Mesenchymal stem cell (in vitro differentiated cells and primary cell): ENCODE results near the gene LHFPL5.

Experiments
- DNase-seq: peaks from one replicate; pipeline ENCODE4 v3.0.0-alpha.2; 2013
- H2AFZ ChIP-seq: one replicate; pipeline ENCODE4 v1.6.1; 2013; ENCODE audit warnings: low read depth, mild to moderate bottlenecking, control low read depth, inconsistent platforms, low read length, moderate library complexity
- H2AK5ac ChIP-seq: 2 replicates; pipeline ENCODE4 v1.6.1; 2013; ENCODE audit warnings: low read length, moderate library complexity, mild to moderate bottlenecking, inconsistent platforms; ENCODE audit not compliant: severe bottlenecking
- H2BK120ac ChIP-seq: one replicate; pipeline ENCODE4 v1.6.1; 2013; ENCODE audit warnings: low read depth, mild to moderate bottlenecking, inconsistent platforms, low read length, moderate library complexity
- H2BK12ac ChIP-seq, 2 experiments: one replicate each; pipeline ENCODE4 v1.6.1; 2013; ENCODE audit warnings: inconsistent platforms in 2 of 2, low read length in 2 of 2, mild to moderate bottlenecking in 2 of 2, moderate library complexity in 2 of 2, control low read depth in 1 of 2
- H2BK15ac ChIP-seq: one replicate; pipeline ENCODE4 v1.6.1; 2013; ENCODE audit warnings: mild to moderate bottlenecking, low read depth, inconsistent platforms; ENCODE audit not compliant: poor library complexity, severe bottlenecking
- H2BK5ac ChIP-seq: 2 replicates; pipeline ENCODE4 v1.6.1; 2013; ENCODE audit warnings: low read depth, mild to moderate bottlenecking, low read length, control low read depth, inconsistent platforms; ENCODE audit not compliant: poor library complexity, severe bottlenecking
- H3K14ac ChIP-seq, 2 experiments: one replicate each; pipeline ENCODE4 v1.6.1; 2013; ENCODE audit warnings: inconsistent platforms in 2 of 2, low read length in 2 of 2, control low read depth in 1 of 2, mild to moderate bottlenecking in 1 of 2, moderate library complexity in 1 of 2
- H3K18ac ChIP-seq, 2 experiments: one replicate each; pipeline ENCODE4 v1.6.1; 2013; ENCODE audit warnings: inconsistent platforms in 2 of 2, low read length in 2 of 2, control low read depth in 1 of 2, low read depth in 1 of 2, mild to moderate bottlenecking in 1 of 2
- H3K23ac ChIP-seq, 2 experiments: one replicate each; pipeline ENCODE4 v1.6.1; 2013; ENCODE audit warnings: inconsistent platforms in 2 of 2, low read length in 2 of 2, mild to moderate bottlenecking in 2 of 2, moderate library complexity in 2 of 2, control low read depth in 1 of 2
- H3K27ac ChIP-seq: 2 replicates; pipeline ENCODE4 v1.5.1; 2013; ENCODE audit warnings: mild to moderate bottlenecking, moderate library complexity, low read length, control low read depth, inconsistent platforms; ENCODE audit not compliant: poor library complexity, severe bottlenecking
- H3K27me3 ChIP-seq, 2 experiments: 2 replicates each; pipeline versions ENCODE4 v1.6.1 to v1.7.0; 2013; ENCODE audit warnings: low read length in 2 of 2, mild to moderate bottlenecking in 2 of 2, moderate library complexity in 2 of 2, control low read depth in 1 of 2, inconsistent platforms in 1 of 2; ENCODE audit not compliant: control insufficient read depth in 1 of 2, insufficient read depth in 1 of 2
- H3K36me3 ChIP-seq, 2 experiments: 2 replicates each; pipeline versions ENCODE4 v1.6.1 to v1.7.0; 2013; ENCODE audit warnings: low read length in 2 of 2, control low read depth in 1 of 2, inconsistent platforms in 1 of 2, low read depth in 1 of 2, mild to moderate bottlenecking in 1 of 2; ENCODE audit not compliant: insufficient read depth in 2 of 2, control insufficient read depth in 1 of 2
- H3K4ac ChIP-seq, 2 experiments: one replicate each; pipeline ENCODE4 v1.6.1; 2013; ENCODE audit warnings: inconsistent platforms in 2 of 2, low read length in 2 of 2, mild to moderate bottlenecking in 2 of 2, moderate library complexity in 2 of 2, control low read depth in 1 of 2, low read depth in 1 of 2
- H3K4me1 ChIP-seq: 2 replicates; pipeline ENCODE4 v1.6.1; 2013; ENCODE audit warnings: low read depth, low read length, control low read depth; ENCODE audit not compliant: control insufficient read depth, insufficient read depth
- H3K4me2 ChIP-seq: 2 replicates; pipeline ENCODE4 v1.6.1; 2013; ENCODE audit warnings: low read length, mild to moderate bottlenecking, inconsistent platforms; ENCODE audit not compliant: poor library complexity, severe bottlenecking
- H3K4me3 ChIP-seq, 2 experiments: 2 replicates each; pipeline versions ENCODE4 v1.5.1 to v1.7.0; 2013; ENCODE audit warnings: low read length in 2 of 2, mild to moderate bottlenecking in 2 of 2, control low read depth in 1 of 2, low read depth in 1 of 2; ENCODE audit not compliant: insufficient read depth in 1 of 2
- H3K79me1 ChIP-seq: replicated peaks from 2 replicates; pipeline ENCODE4 v1.6.1; 2013; ENCODE audit warnings: mild to moderate bottlenecking, control low read depth, low read length, inconsistent platforms; ENCODE audit not compliant: poor library complexity, severe bottlenecking
- H3K9ac ChIP-seq: 2 replicates; pipeline ENCODE4 v1.7.0; 2013; ENCODE audit warnings: mild to moderate bottlenecking, low read length, moderate library complexity
- H3K9me3 ChIP-seq: 2 replicates; pipeline ENCODE4 v1.7.0; 2013; ENCODE audit warnings: mild to moderate bottlenecking, low read length; ENCODE audit not compliant: control insufficient read depth
- H4K8ac ChIP-seq: one replicate; pipeline ENCODE4 v1.6.1; 2013; ENCODE audit warnings: inconsistent platforms, mild to moderate bottlenecking, low read length, moderate library complexity
- H4K91ac ChIP-seq: one replicate; pipeline ENCODE4 v1.6.1; 2013; ENCODE audit warnings: mild to moderate bottlenecking, low read length, inconsistent platforms
- WGBS: methylation state at CpG from one replicate; pipeline ENCODE4 v1.1.7; 2013; ENCODE audit warnings: mixed read lengths; 5-methylcytosine and 5-hydroxymethylcytosine counted together

The LHFPL5 gene

GRCh38 chr6:35776364-35777215, 28.6 kb upstream of the LHFPL5 start, which contains the start of gene CLPSL2:
TSS of gene CLPSL2 (plus strand) at chr6:35776598. CDS start at chr6:35776619, 21 bp downstream.
- no peak within 1 kb of the TSS for H4K8ac ChIP-seq
- peaks cover 29 to 76% of the 10 kb centered on the region in 2 experiments for H3K27me3 ChIP-seq
- no peak within 1 kb of the TSS for H2AK5ac ChIP-seq
- H2BK5ac ChIP-seq, result no peak within 1 kb of the TSS
- H3K23ac ChIP-seq, result no peak within 1 kb of the TSS
- H4K91ac ChIP-seq, result no peak within 1 kb of the TSS
- no peak within 1 kb of the TSS for H3K27ac ChIP-seq
- WGBS, result 3% methylated on average over 53 of the region's 56 CpGs
- H3K18ac ChIP-seq, result no peak within 1 kb of the TSS
- no peak for DNase-seq
- H3K79me1 ChIP-seq, result no peaks in the 10 kb centered on the region
- peak within 1 kb of the TSS; percentile 64 for H2AFZ ChIP-seq
- no peak within 1 kb of the TSS for H2BK12ac ChIP-seq
- H3K14ac ChIP-seq, result no peak within 1 kb of the TSS
- H3K4me1 ChIP-seq, result peaks cover 6% of the 10 kb centered on the region
- peak within 1 kb of the TSS; percentile 61 to 66 for H3K4me3 ChIP-seq
- H2BK15ac ChIP-seq, result no peak within 1 kb of the TSS
- no peak within 1 kb of the TSS for H3K9ac ChIP-seq
- peak within 1 kb of the TSS; percentile 95 for H3K4me2 ChIP-seq
- H2BK120ac ChIP-seq, result no peak within 1 kb of the TSS
- no peaks in the 10 kb centered on the region for H3K36me3 ChIP-seq
- H3K9me3 ChIP-seq, result no peaks in the 10 kb centered on the region
- no peak within 1 kb of the TSS for H3K4ac ChIP-seq

- H3K4me3 ChIP-seq, result no peak overlapping the region
- H3K36me3 ChIP-seq, result no peaks in the 10 kb centered on the region
- no peak overlapping the region for H3K4me2 ChIP-seq
- H3K18ac ChIP-seq, result no peak overlapping the region
- H3K9me3 ChIP-seq, result no peaks in the 10 kb centered on the region
- H4K91ac ChIP-seq, result no peak overlapping the region
- 93% methylated on average over 9 of the region's 10 CpGs for WGBS
- H3K9ac ChIP-seq, result no peak overlapping the region
- H3K27me3 ChIP-seq, result peaks cover 24 to 75% of the 10 kb centered on the region in 2 experiments
- H3K27ac ChIP-seq, result no peak overlapping the region
- no peak overlapping the region for H2AFZ ChIP-seq
- H3K79me1 ChIP-seq, result no peaks in the 10 kb centered on the region
- no peak overlapping the region for H3K4ac ChIP-seq
- peaks cover 6% of the 10 kb centered on the region for H3K4me1 ChIP-seq
- H2BK5ac ChIP-seq, result no peak overlapping the region
- no peak overlapping the region for H4K8ac ChIP-seq
- DNase-seq, result no peak
- no peak overlapping the region for H2AK5ac ChIP-seq
- no peak overlapping the region for H2BK120ac ChIP-seq
- H3K23ac ChIP-seq, result no peak overlapping the region
- H3K14ac ChIP-seq, result no peak overlapping the region
- H2BK15ac ChIP-seq, result no peak overlapping the region
- no peak overlapping the region for H2BK12ac ChIP-seq
Observed at GRCh38 chr6:35777356-35778102, 27.6 kb upstream of the LHFPL5 start.

DNA sequence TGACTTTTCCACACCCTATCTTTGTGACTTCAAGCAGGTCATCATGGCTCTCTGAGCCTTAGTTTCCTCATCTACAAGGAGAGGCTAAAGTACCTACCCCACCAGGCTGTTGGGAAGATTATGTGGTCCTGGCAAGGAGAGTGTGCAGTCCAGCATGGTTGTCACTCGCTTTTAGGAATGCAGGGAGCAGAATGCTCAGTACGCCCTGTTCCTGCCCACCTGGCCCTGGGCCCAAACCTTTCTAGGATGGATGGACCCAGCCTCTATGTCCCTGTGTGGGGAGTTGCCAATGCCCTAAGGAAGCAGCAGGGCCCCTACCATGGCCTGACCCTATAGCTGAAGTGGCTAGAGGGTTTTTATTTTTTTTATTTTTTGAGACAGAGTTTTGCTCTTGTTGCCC, 26.7 kb upstream of the LHFPL5 start:
- peaks cover 6% of the 10 kb centered on the region for H3K4me1 ChIP-seq
- no peak overlapping the region for H4K8ac ChIP-seq
- 88% methylated on average over 2 of the region's 2 CpGs for WGBS

DNA sequence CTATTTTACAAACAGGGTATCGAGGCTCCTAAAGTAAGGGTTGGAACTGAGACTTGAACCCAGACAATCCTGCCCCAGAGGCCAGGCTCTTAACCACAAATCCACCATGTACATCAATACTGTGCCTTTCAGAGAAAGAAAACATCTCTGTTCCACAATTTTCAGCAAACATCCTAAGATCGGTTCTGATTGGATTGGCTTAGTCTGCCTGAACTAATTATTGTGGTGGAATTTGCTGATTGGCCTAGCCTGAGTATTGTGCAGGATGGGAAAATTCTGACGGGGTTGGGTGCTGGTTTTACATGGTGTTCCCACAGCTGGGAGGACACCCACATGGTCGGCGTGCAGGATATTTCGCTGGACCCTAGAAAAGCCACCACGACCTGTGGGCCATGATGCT, 24.4 kb upstream of the LHFPL5 start, which contains the start of gene CLPSL1:
Gene CLPSL1, plus strand, starts transcription at position 301 of the 400 bp plus-strand sequence. Its CDS starts 92 bp downstream, at position 393.
- Histone ChIP-seq H3K9me3 (no peaks in the 10 kb centered on the region), H2AK5ac (no peak within 1 kb of the TSS), H3K4ac (no peak within 1 kb of the TSS), H3K27me3 (peaks cover 19 to 72% of the 10 kb centered on the region in 2 experiments), H2AFZ (no peak within 1 kb of the TSS), H3K36me3 (no peaks in the 10 kb centered on the region), H3K27ac (no peak within 1 kb of the TSS), H3K4me1 (peaks cover 6% of the 10 kb centered on the region), H4K8ac (no peak within 1 kb of the TSS), H4K91ac (no peak within 1 kb of the TSS), H3K4me2 (no peak within 1 kb of the TSS), H2BK5ac (no peak within 1 kb of the TSS), H2BK12ac (no peak within 1 kb of the TSS), H3K14ac (no peak within 1 kb of the TSS), H2BK15ac (no peak within 1 kb of the TSS), H3K4me3 (no peak within 1 kb of the TSS), H3K23ac (peak within 1 kb of the TSS in 1 of 2 experiments; percentile 40), H3K79me1 (no peaks in the 10 kb centered on the region), H3K18ac (no peak within 1 kb of the TSS), H2BK120ac (no peak within 1 kb of the TSS), H3K9ac (no peak within 1 kb of the TSS)
- DNase-seq, result no peak
- 88% methylated on average over 7 of the region's 7 CpGs for WGBS

More for the DNA sequence above, 26.7 kb upstream of the LHFPL5 start:
- no peak overlapping the region for H4K91ac ChIP-seq
- no peaks in the 10 kb centered on the region for H3K79me1 ChIP-seq
- no peak overlapping the region for H2BK15ac ChIP-seq
- H3K36me3 ChIP-seq, result no peaks in the 10 kb centered on the region
- no peak overlapping the region for H3K9ac ChIP-seq
- H3K18ac ChIP-seq, result no peak overlapping the region
- no peak overlapping the region for H2BK120ac ChIP-seq
- peaks cover 24 to 76% of the 10 kb centered on the region in 2 experiments for H3K27me3 ChIP-seq
- no peak overlapping the region for H3K27ac ChIP-seq
- H2AFZ ChIP-seq, result no peak overlapping the region
- no peak overlapping the region for H2AK5ac ChIP-seq
- H3K14ac ChIP-seq, result no peak overlapping the region
- H3K4me2 ChIP-seq, result no peak overlapping the region
- no peak overlapping the region for H2BK12ac ChIP-seq
- H3K9me3 ChIP-seq, result no peaks in the 10 kb centered on the region
- no peak overlapping the region for H2BK5ac ChIP-seq
- DNase-seq, result no peak
- no peak overlapping the region for H3K23ac ChIP-seq
- no peak overlapping the region for H3K4ac ChIP-seq
- no peak overlapping the region for H3K4me3 ChIP-seq
